HG02970 (cell line): ENCODE measurements around the gene ERN1.
"Not testable (repeated sequence)": the region's sequence is repeated elsewhere in the genome, so short reads cannot be mapped to it uniquely, and the experiment has no call there.

ENCODE experiments used
- ATAC-seq: cut with Tn5 transposase; IDR thresholded peaks from one replicate; pipeline ENCODE4 v1.9.1; 2021; ENCODE audit warnings: mild to moderate bottlenecking, moderate library complexity, moderate number of reproducible peaks; ENCODE audit not compliant: unreplicated experiment, low FRiP score

Gene ERN1

GRCh38 chr17:64039106-64039400 lies 90.9 kb downstream of the ERN1 start:
- ATAC-seq = no peak

GRCh38 chr17:64038331-64039105 lies 91.4 kb downstream of the ERN1 start:
- no peak for ATAC-seq

GRCh38 chr17:64037802-64038201 lies 92.1 kb downstream of the ERN1 start:
- no peak for ATAC-seq

DNA sequence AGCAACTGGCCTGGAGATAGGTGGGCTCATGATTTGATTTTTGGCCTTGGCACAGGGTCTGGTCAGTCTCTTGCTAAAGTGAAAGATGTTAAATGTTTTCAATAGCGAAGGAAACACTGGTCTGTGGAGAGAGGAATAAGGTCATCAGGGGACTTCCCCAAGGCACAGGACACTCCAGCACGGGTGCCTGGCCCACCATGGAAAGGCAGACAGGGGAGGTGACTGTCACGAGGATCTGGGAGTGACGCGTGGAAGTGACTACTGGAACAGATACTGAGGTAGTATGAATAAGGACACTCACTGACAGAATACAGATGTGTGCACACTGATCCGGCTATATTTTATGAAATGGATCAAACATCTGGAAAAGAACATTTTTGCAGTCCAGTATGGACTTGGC lies 92.8 kb downstream of the ERN1 start:
- ATAC-seq = no peak

DNA sequence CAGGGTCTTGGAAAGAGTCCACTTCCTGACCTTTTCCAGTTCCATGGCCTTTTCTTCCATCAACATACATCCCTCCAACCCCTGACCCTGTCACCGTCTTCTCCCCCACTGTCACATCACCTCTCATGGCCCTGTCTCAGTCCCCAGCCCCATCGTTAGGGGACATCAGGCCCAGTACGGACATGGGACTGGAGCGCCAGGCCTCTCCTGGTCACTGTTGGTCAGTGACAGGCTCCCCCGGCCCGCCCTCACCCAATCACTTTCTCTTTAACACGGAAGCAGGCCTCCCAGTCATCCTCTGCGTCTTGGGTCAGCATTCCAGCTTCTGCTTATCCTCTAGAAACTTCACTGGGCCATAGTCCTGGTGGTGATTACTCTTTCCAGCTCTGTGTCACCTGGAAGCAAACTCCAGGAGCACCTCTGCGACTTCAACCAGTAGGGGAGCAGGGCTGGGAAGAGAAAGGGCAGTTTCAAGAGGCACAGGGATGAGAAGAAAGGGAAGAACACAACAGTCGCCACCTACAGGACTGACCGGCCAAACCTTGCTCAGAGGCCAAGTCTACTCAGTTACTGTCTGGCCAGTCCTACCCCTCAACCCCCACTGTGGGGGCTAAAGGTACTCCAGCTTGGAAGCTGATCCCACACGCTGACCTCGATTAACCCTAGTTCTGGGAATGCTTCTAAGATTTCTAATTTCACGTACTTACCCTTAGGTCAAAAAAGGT lies 93.6 kb downstream of the ERN1 start:
- no peak for ATAC-seq

DNA sequence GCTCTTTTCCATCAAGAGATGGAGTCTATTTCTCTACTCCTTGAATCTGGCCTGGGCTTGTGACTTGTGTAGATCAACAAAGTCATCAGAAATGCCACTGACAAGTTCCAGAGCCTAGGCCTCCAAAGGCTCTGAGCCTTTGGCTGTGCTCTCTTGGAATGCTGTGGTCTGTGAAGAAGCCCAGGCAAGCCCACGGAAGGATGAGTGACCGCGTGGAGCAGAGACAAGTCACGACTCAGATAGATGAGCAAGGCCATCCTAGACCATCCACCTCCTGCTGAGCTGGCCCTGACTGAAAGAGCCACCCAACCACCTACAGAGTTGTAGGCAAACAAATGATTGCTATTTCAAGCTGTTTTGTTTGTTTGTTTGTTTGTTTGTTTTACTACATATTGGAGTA lies 97.9 kb downstream of the ERN1 start:
- no peak for ATAC-seq

- no peak for ATAC-seq
These were observed 101.0 kb downstream of the ERN1 start for GRCh38 chr17:64028874-64029464.

DNA sequence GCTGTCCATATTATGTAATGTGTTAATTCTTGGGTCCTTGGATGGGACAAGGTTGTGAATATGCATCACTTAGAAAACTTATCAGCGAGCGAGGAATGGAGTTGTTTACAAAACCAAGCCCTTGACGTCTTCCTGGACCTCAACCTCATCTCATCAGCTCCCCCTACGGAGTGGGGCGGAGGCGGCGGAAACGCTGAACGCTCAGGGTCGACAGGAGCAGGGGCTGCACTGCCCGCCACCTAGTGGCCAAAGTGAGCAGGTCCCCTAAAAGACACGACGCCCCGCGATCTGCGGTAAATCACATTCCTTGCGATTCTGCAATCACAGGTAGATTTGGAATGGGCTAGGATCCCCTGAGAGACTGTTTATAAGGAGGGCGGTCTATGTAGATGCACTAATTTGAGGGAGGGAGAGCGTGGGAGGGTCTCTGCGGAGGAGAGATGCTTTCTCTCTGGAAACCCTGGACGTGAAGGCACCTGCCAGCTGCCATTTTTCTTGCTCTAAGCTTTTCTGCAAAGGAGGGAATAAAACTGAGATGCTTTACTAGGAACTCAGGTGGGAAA lies 104.1 kb downstream of the ERN1 start:
- peak; percentile 67 for ATAC-seq

DNA sequence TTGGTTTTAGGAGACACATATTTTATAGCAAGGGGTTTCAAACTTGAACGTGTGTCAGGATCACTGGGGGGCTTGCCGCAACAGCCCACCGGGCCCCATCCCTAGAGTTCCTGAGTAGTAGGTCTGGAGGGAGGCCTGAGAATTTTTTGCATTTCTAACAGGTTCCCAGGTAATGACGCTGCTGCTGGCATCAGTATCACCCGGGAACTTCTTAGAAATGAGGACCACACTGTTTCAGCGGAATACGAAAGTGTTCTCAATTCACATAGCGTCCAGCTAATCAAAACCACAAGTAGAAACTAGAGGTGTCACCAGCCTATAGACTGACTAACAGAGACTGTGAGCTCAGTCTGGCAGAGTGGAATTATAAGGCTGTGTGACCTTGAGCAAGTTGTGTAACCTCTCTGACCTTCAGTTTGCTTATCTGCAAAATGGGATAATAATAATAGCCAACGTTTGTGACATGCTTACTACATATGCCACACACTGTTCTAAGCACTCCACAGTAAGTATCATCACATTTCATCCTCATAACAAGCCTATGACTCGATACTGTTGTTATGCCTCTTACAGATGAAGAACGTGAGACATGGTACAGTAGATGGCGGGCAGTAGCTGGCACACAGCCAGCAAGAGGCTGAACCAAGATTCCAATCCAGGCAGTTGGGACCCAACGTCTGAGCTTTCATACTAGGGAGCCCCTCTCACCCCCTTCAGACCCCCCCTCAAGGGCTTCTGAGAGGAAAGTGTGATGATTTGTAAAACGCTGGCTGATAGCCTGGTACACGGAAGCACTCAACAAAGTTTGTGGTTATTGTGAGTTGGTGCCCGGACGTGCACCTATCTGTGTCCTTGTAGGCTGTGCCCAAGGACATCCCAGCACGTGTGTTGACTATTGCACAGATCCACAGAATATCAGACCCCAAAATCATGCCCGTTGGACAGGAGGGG lies 104.9 kb downstream of the ERN1 start:
- no peak for ATAC-seq

GRCh38 chr17:64024215-64024654 lies 105.7 kb downstream of the ERN1 start:
- no peak for ATAC-seq

- no peak for ATAC-seq
These were observed 107.3 kb downstream of the ERN1 start for GRCh38 chr17:64022611-64023063.

- ATAC-seq = peak; percentile 53
These were observed 109.7 kb downstream of the ERN1 start, which contains the start of gene ICAM2 for GRCh38 chr17:64020056-64020766. Gene ICAM2 (minus strand): TSS chr17:64020633. CDS start chr17:64006691, 13,942 bp downstream.

DNA sequence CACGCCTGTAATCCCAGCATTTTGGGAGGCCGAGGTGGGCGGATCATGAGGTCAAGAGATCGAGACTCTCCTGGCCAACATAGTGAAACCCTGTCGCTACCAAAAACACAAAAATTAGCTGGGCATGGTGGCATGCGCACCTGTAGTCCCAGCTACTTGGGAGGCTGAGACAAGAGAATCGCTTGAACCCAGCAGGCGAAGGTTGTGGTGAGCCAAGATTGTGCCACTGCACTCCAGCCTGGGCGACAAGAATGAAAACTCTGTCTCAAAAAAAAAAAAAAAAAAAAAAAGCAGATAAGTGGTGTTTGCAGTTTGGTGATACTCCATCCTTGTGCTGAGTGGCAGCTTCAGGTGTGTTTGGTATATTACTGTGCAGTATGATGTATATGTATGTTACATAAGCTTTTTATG lies 110.4 kb downstream of the ERN1 start:
- not testable (repeated sequence) for ATAC-seq

DNA sequence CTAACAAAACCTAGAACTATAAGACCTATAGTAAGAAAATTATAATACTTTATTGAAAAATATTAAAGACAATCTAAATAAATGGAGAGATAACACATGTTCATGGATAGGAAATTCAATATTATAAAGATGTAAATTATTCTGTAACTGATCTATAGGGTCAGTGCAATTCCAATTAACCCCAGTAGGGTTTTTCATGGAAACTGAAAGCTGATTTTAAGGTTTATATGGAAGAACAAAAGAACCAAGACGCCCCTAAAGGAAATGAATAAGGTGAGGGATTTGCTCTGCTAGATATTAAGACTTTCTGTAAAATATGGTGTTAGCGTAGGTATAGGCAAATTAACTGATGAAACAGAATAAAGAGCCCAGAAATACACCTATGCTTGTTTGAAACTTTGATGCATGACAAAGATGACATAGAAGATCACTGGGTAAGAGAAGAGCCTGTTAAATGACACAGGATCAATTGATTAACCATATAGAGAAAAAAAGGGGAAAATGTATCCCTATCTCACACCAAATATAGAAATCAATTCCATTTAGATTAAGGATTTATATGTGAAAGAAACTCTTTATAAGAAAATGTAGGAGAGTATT lies 112.5 kb downstream of the ERN1 start:
- no peak for ATAC-seq

DNA sequence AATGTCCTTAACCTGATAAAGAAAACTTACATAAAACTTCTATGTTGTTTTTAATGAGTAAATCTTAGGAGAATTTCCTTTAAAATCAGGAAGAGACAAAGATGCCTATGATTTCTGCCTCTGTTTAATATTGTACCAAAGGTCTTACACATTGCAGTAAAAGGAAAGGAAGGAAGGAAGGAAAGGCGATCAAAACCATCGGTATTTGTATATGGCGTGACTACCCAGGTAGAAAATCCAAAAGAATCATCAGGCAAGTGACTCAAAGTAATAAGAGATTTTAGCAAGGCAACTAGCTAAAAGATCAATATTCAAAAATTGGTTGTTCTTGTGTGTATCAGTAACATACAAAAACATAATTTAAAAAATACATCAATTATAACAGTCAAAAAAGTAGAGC lies 113.0 kb downstream of the ERN1 start:
- no peak for ATAC-seq

DNA sequence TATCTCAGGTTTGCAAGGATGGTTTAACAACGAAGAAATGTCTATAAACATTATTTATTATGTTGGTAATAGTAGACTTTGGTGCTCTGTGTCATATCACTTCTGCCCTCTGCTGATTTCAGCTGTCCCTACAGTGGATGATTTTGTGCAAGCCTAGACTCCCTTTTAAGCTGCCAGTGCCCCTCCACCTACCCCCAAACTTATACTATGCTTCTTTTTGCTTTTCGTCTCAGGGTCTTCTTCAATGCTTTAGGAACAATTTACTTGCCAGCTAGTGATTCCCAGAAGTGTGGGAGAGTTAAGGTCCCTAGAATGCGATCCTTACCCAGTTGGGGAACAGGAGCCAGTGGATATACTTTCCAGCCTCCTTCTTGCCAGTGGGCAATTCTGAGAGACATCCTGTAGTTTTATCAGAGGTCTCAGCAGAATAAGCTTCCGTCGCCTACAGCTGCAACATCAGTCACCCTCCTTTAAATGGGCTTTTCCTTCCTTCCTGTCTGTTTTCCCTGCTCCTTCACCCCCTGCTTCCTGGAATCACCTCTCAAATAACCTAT lies 113.6 kb downstream of the ERN1 start:
- ATAC-seq = no peak

- no peak for ATAC-seq
These were observed 114.5 kb downstream of the ERN1 start for GRCh38 chr17:64015447-64015846.

- no peak for ATAC-seq
These were observed 120.2 kb downstream of the ERN1 start for GRCh38 chr17:64009571-64010402.
